DMS79 treated with DMSO at 0.1 percent for 48 hours (cell line): ENCODE results near the gene SLC39A11.
A peak's percentile ranks its signal among the peaks of the same experiment; 100 is the strongest.
"Not testable (repeated sequence)": the region's sequence is repeated elsewhere in the genome, so short reads cannot be mapped to it uniquely, and the experiment has no call there.

ENCODE experiments used
- DNase-seq: peaks from one replicate; lab custom pipeline; 2025; lab: John Stamatoyannopoulos, UW

SLC39A11 gene

GRCh38 chr17:72947475-72947874 is 145.0 kb downstream of the SLC39A11 start:
- no peak for DNase-seq

- no peak for DNase-seq
Observed at GRCh38 chr17:72946696-72947095, 145.8 kb downstream of the SLC39A11 start.

GRCh38 chr17:72946156-72946555 is 146.3 kb downstream of the SLC39A11 start:
- DNase-seq, result no peak

GRCh38 chr17:72945473-72945872 is 147.0 kb downstream of the SLC39A11 start:
- DNase-seq, result no peak

- DNase-seq, result no peak
Observed at GRCh38 chr17:72943826-72944689, 148.4 kb downstream of the SLC39A11 start.

- DNase-seq, result no peak
Observed at GRCh38 chr17:72942579-72942978, 149.9 kb downstream of the SLC39A11 start.

- no peak for DNase-seq
Observed at GRCh38 chr17:72940496-72940895, 152.0 kb downstream of the SLC39A11 start.

GRCh38 chr17:72938482-72938881 is 154.0 kb downstream of the SLC39A11 start:
- no peak for DNase-seq

- no peak for DNase-seq
Observed at GRCh38 chr17:72937707-72938106, 154.8 kb downstream of the SLC39A11 start.

GRCh38 chr17:72937254-72937653 is 155.2 kb downstream of the SLC39A11 start:
- not testable (repeated sequence) for DNase-seq

GRCh38 chr17:72935984-72936383 is 156.5 kb downstream of the SLC39A11 start:
- DNase-seq, result no peak

- DNase-seq, result no peak
Observed at GRCh38 chr17:72934927-72935326, 157.6 kb downstream of the SLC39A11 start.

GRCh38 chr17:72931635-72932034 is 160.9 kb downstream of the SLC39A11 start:
- DNase-seq, result no peak

GRCh38 chr17:72931163-72931562 is 161.3 kb downstream of the SLC39A11 start:
- peak; percentile 29 for DNase-seq

GRCh38 chr17:72930031-72930430 is 162.5 kb downstream of the SLC39A11 start:
- no peak for DNase-seq

- no peak for DNase-seq
Observed at GRCh38 chr17:72928454-72929136, 163.9 kb downstream of the SLC39A11 start.

GRCh38 chr17:72927760-72928159 is 164.7 kb downstream of the SLC39A11 start:
- DNase-seq, result no peak

GRCh38 chr17:72927146-72927545 is 165.3 kb downstream of the SLC39A11 start:
- DNase-seq, result no peak

GRCh38 chr17:72926171-72926570 is 166.3 kb downstream of the SLC39A11 start:
- no peak for DNase-seq

- DNase-seq, result no peak
Observed at GRCh38 chr17:72924196-72924595, 168.3 kb downstream of the SLC39A11 start.

GRCh38 chr17:72922219-72922618 is 170.3 kb downstream of the SLC39A11 start:
- peak; percentile 66 for DNase-seq

- no peak for DNase-seq
Observed at GRCh38 chr17:72921347-72922054, 171.0 kb downstream of the SLC39A11 start.

GRCh38 chr17:72920513-72920912 is 172.0 kb downstream of the SLC39A11 start:
- DNase-seq, result no peak
